H1 (cell line): Measurements from ENCODE around the gene ZNF546. TPM values are rescaled to one million over a fixed set of nuclear protein-coding genes. Genes with fewer than 3 reads are reported as not detected.

Source experiments
- CTCF ChIA-PET: fragments of 300-600 bp; sonication (Branson Sonifier 250); formaldehyde crosslinking; loops from one replicate; lab custom pipeline; 2021; ENCODE audit not compliant: partially characterized antibody; lab: Charles Lee
- POLR2A ChIA-PET: fragments of 300-600 bp; sonication (Branson Sonifier 250); formaldehyde crosslinking; loops from one replicate; lab custom pipeline; 2021; ENCODE audit warnings: inconsistent platforms; ENCODE audit not compliant: partially characterized antibody; lab: Charles Lee
- DNase-seq, 2 experiments: peaks; one replicate each; pipeline versions ENCODE4 v3.0.0 to v3.0.0-alpha.2; 2010 to 2022; ENCODE audit warnings: low spot score in 2 of 2, low read depth in 1 of 2, mixed read lengths in 1 of 2
- FAIRE-seq: peaks from 2 replicates; lab custom pipeline; 2011; peaks lifted over from hg19 to GRCh38; lab: Jason Lieb, UNC
- H2AFZ ChIP-seq: 2 replicates; pipeline ENCODE4 v1.8.1; 2012; ENCODE audit warnings: low read length, inconsistent platforms
- H2AK5ac ChIP-seq: 2 replicates; pipeline ENCODE4 v1.6.1; 2013; ENCODE audit warnings: low read depth, low read length
- H2BK120ac ChIP-seq: replicated peaks from 2 replicates; pipeline ENCODE3; 2013; ENCODE audit warnings: low read depth, low read length, inconsistent platforms
- H2BK12ac ChIP-seq: 2 replicates; pipeline ENCODE4 v1.6.1; 2013; ENCODE audit warnings: low read depth, low read length
- H2BK15ac ChIP-seq: 2 replicates; pipeline ENCODE4 v1.6.1; 2013; ENCODE audit warnings: low read length
- H2BK20ac ChIP-seq: 2 replicates; pipeline ENCODE4 v1.6.1; 2013; ENCODE audit warnings: low read length
- H2BK5ac ChIP-seq: 2 replicates; pipeline ENCODE4 v1.6.1; 2013; ENCODE audit warnings: low read depth, low read length
- H3K14ac ChIP-seq: 2 replicates; pipeline ENCODE4 v1.6.1; 2013; ENCODE audit warnings: inconsistent platforms; ENCODE audit not compliant: insufficient read length
- H3K18ac ChIP-seq: 2 replicates; pipeline ENCODE4 v1.6.1; 2013; ENCODE audit warnings: low read length; ENCODE audit errors: extremely low read depth
- H3K23ac ChIP-seq: 2 replicates; pipeline ENCODE4 v1.6.1; 2013; ENCODE audit warnings: inconsistent platforms; ENCODE audit not compliant: insufficient read length
- H3K23me2 ChIP-seq: 2 replicates; pipeline ENCODE4 v1.6.1; 2013; ENCODE audit warnings: low read depth, low read length
- H3K27ac ChIP-seq: 2 replicates; pipeline ENCODE4 v1.6.1; 2011; ENCODE audit warnings: low read depth, low read length, inconsistent platforms
- H3K27me3 ChIP-seq, 4 experiments: replicated peaks in 1 of 4; 1 replicate in 1 of 4; 2 replicates in 3 of 4; pipeline versions ENCODE4 v1.6.1 to v1.8.1; 2011 to 2013; ENCODE audit warnings: low read length in 3 of 4, mild to moderate bottlenecking in 3 of 4, inconsistent platforms in 2 of 4, mixed read lengths in 2 of 4, moderate library complexity in 1 of 4; ENCODE audit not compliant: control insufficient read depth in 3 of 4, insufficient read depth in 3 of 4; ENCODE audit errors: extremely low read depth in 1 of 4
- H3K36me3 ChIP-seq, 4 experiments: 2 replicates each; pipeline versions ENCODE4 v1.6.1 to v1.8.1; 2011 to 2013; ENCODE audit warnings: mild to moderate bottlenecking in 4 of 4, low read length in 3 of 4, moderate library complexity in 2 of 4, control low read depth in 1 of 4, inconsistent platforms in 1 of 4; ENCODE audit not compliant: insufficient read depth in 4 of 4, control insufficient read depth in 2 of 4
- H3K4ac ChIP-seq: replicated peaks from 2 replicates; pipeline ENCODE3; 2013; ENCODE audit warnings: low read length, low read depth, mixed read lengths, inconsistent platforms; ENCODE audit not compliant: insufficient read length
- H3K4me1 ChIP-seq, 4 experiments: replicated peaks in 1 of 4; 1 replicate in 1 of 4; 2 replicates in 3 of 4; pipeline versions ENCODE4 v1.6.1 to v1.8.1; 2011 to 2013; ENCODE audit warnings: low read length in 3 of 4, inconsistent platforms in 2 of 4, mixed read lengths in 1 of 4; ENCODE audit not compliant: insufficient read depth in 4 of 4, control insufficient read depth in 3 of 4
- H3K4me2 ChIP-seq, 2 experiments: 2 replicates each; pipeline versions ENCODE4 v1.6.1 to v1.8.1; 2011 to 2013; ENCODE audit warnings: low read depth in 2 of 2, low read length in 2 of 2, control low read depth in 1 of 2, inconsistent platforms in 1 of 2, mild to moderate bottlenecking in 1 of 2; ENCODE audit not compliant: insufficient read depth in 1 of 2
- H3K4me3 ChIP-seq, 4 experiments: fragments of 200-600, 300-600 bp in 1 of 4; sonication (generic), shearing (Covaris generic), sonication (Bioruptor Twin) in 1 of 4; 2 replicates each; pipeline versions ENCODE4 v1.5.1 to v1.8.1; 2011 to 2016; ENCODE audit warnings: low read length in 4 of 4, low read depth in 3 of 4, control low read depth in 2 of 4, inconsistent platforms in 2 of 4, mild to moderate bottlenecking in 2 of 4, mixed read lengths in 1 of 4, moderate library complexity in 1 of 4; ENCODE audit not compliant: insufficient read depth in 2 of 4; ENCODE audit errors: extremely low read depth in 1 of 4
- H3K56ac ChIP-seq: replicated peaks from 2 replicates; pipeline ENCODE3; 2013; ENCODE audit warnings: low read depth, mild to moderate bottlenecking, mixed read lengths, low read length, inconsistent platforms; ENCODE audit not compliant: insufficient read length
- H3K79me1 ChIP-seq: 2 replicates; pipeline ENCODE4 v1.6.1; 2013; ENCODE audit warnings: low read depth, low read length, control low read depth
- H3K79me2 ChIP-seq, 2 experiments: 2 replicates each; pipeline versions ENCODE4 v1.6.1 to v1.8.1; 2012 to 2013; ENCODE audit warnings: low read length in 2 of 2, mild to moderate bottlenecking in 2 of 2, inconsistent platforms in 1 of 2; ENCODE audit not compliant: insufficient read depth in 2 of 2, control insufficient read depth in 1 of 2
- H3K9ac ChIP-seq, 4 experiments: replicated peaks in 1 of 4; 1 replicate in 1 of 4; 2 replicates in 3 of 4; pipeline versions ENCODE4 v1.6.1 to v1.8.1; 2011 to 2013; ENCODE audit warnings: low read depth in 3 of 4, low read length in 3 of 4, control low read depth in 2 of 4, mild to moderate bottlenecking in 2 of 4, moderate library complexity in 2 of 4, inconsistent platforms in 1 of 4; ENCODE audit errors: extremely low read depth in 1 of 4
- H3K9me3 ChIP-seq, 2 experiments: 2 replicates each; pipeline versions ENCODE4 v1.6.1 to v1.8.1; 2012 to 2013; ENCODE audit warnings: mild to moderate bottlenecking in 2 of 2, moderate library complexity in 2 of 2, control low read depth in 1 of 2, inconsistent platforms in 1 of 2, low read depth in 1 of 2, low read length in 1 of 2, mixed read lengths in 1 of 2; ENCODE audit not compliant: insufficient read depth in 2 of 2
- H4K20me1 ChIP-seq, 2 experiments: replicated peaks in 1 of 2; 2 replicates each; pipeline versions ENCODE3 to v1.8.1; 2011 to 2013; ENCODE audit warnings: inconsistent platforms in 2 of 2, low read length in 2 of 2, mild to moderate bottlenecking in 1 of 2; ENCODE audit not compliant: insufficient read depth in 2 of 2, control insufficient read depth in 1 of 2
- H4K5ac ChIP-seq: 2 replicates; pipeline ENCODE4 v1.6.1; 2013; ENCODE audit warnings: low read length, low read depth, mixed read lengths, inconsistent platforms; ENCODE audit not compliant: insufficient read length
- H4K8ac ChIP-seq: 2 replicates; pipeline ENCODE4 v1.8.0; 2013; ENCODE audit warnings: mild to moderate bottlenecking, moderate library complexity, low read length, inconsistent platforms; ENCODE audit not compliant: insufficient read depth; ENCODE audit errors: extremely low read depth
- H4K91ac ChIP-seq: replicated peaks from 2 replicates; pipeline ENCODE3; 2013; ENCODE audit warnings: low read length, mixed read lengths, inconsistent platforms; ENCODE audit not compliant: insufficient read length
- BCL11A ChIP-seq, 2 experiments: IDR thresholded peaks; one replicate each; pipeline ENCODE4 v1.6.1; 2011; ENCODE audit warnings: low read depth in 2 of 2, low read length in 2 of 2, mild to moderate bottlenecking in 2 of 2
- EGR1 ChIP-seq: IDR thresholded peaks from 2 replicates; pipeline ENCODE4 v1.6.1; 2011; ENCODE audit warnings: low read depth, low read length, borderline replicate concordance
- SUZ12 ChIP-seq: fragments of 200-600 bp; sonication (generic); IDR thresholded peaks from 2 replicates; pipeline ENCODE4 v1.6.1; 2012; ENCODE audit warnings: mild to moderate bottlenecking, inconsistent platforms, low read length, moderate library complexity, mixed read lengths
- WGBS, 2 experiments: shearing (Covaris generic) in 1 of 2; methylation state at CpG; one replicate each; pipeline versions ENCODE4 v1.1.6 to v1.1.7; 2013 to 2015; ENCODE audit warnings: low lambda C conversion rate in 2 of 2, mixed read lengths in 2 of 2, inconsistent platforms in 1 of 2, low coverage in 1 of 2, missing lambda C conversion rate in 1 of 2; ENCODE audit not compliant: insufficient replicate concordance in 2 of 2, insufficient coverage in 1 of 2, insufficient read length in 1 of 2; ENCODE audit errors: extremely low coverage in 1 of 2, missing lambda C conversion rate in 1 of 2; 5-methylcytosine and 5-hydroxymethylcytosine counted together
- polyA plus RNA-seq, 7 experiments: library from polyadenylated mRNA; depleted of rRNA in 3 of 7; stranded (reverse) in 5 of 7; unstranded in 2 of 7; fragments of >200 nt in 5 of 7; fragments of 200-250 nt in 2 of 7; gene quantifications; 1 replicate in 5 of 7; 2 replicates in 1 of 7; 4 replicates in 1 of 7; pipeline versions ENCODE4 v1.2.1 to v1.2.3, GENCODE V29; 2011 to 2013; ENCODE audit warnings: missing spikeins in 2 of 7, mixed read lengths in 2 of 7
- total RNA-seq: library from RNA; stranded (reverse); fragmentation: NEBNext Ultra II Directional; extraction: Animal tissue kit (Norgen Biotek cat#: 25700); gene quantifications from 2 replicates; pipeline ENCODE4 v1.2.1, GENCODE V29; 2021

ZNF546 gene
- total and polyA plus RNA-seq, 2 of the 8 experiments (the other 6 are each of a cell fraction or from before 2014, with no cell fraction given) = 0.21 to 1.1 TPM

- Histone ChIP-seq H3K79me2 (peaks cover 3 to 21% of the 10 kb centered on the region in 2 experiments; a peak in 3 of 4 replicates), H3K27ac (peak overlapping the region; percentile 38; the same call in 1 of the 2 replicates), H2BK20ac (no peak overlapping the region), H4K5ac (no peak overlapping the region), H4K8ac (peak overlapping the region; percentile 66; the same call in 1 of the 2 replicates), H3K23me2 (peaks cover 5% of the 10 kb centered on the region), H3K9ac (peak overlapping the region in 3 of 4 experiments; percentile 57 to 78 (median 77); a peak in 6 of 7 replicates), H2BK120ac (no peak overlapping the region), H3K4me2 (peak overlapping the region; percentile 55 to 71), H3K56ac (peak overlapping the region; percentile 67), H2BK12ac (no peak overlapping the region), H3K23ac (no peak overlapping the region), H3K36me3 (peaks cover 11 to 31% (median 18%) of the 10 kb centered on the region in 4 experiments), H2BK15ac (no peak overlapping the region), H2AK5ac (no peak overlapping the region), H3K4ac (no peak overlapping the region), H3K9me3 (no peaks in the 10 kb centered on the region), H3K79me1 (peaks cover 6% of the 10 kb centered on the region; the same call in 1 of the 2 replicates), H3K4me3 (peak overlapping the region; percentile 66 to 98 (median 86)), H3K18ac (no peak overlapping the region), H2BK5ac (peak overlapping the region; percentile 55; the same call in 1 of the 2 replicates), H2AFZ (peak overlapping the region; percentile 29), H4K91ac (peak overlapping the region; percentile 45), H4K20me1 (peaks cover 2 to 8% of the 10 kb centered on the region in 2 experiments), H3K4me1 (peaks cover 0 to 2% (median 0%) of the 10 kb centered on the region in 4 experiments; a peak in 1 of 7 replicates), H3K14ac (no peak overlapping the region), H3K27me3 (no peaks in the 10 kb centered on the region)
- POLR2A ChIA-PET = interaction anchor here (0.6 to 2.8 kb wide), 15 partner anchors 9 to 221 kb away, joined by 3 to 8 read pairs (median 3); partner anchors contain the start of genes MAP3K10 and ZNF546
- WGBS, 2 experiments = 13% methylated on average over 11 of the region's 11 CpGs; no CpG with 5 or more reads in 1 of the 2 experiments
- FAIRE-seq (no peak), DNase-seq (no peak)
- no peak for TF ChIP-seq SUZ12
- TF ChIP-seq EGR1 = no peak
- no peak for TF ChIP-seq BCL11A (IDR thresholded peaks at IDR 0.05; ENCODE audit: low read depth in 2 of 2, low read length in 2 of 2)
- CTCF ChIA-PET = interaction anchor here (0.6 to 2.0 kb wide), 14 partner anchors 9 to 297 kb away, joined by 3 to 11 read pairs (median 3); partner anchors contain the start of gene TTC9B
Measured at GRCh38 chr19:39970425-39970674, 26.5 kb upstream of the ZNF546 start.
